Measurements from ENCODE around the gene LMO3. TPM values are rescaled to one million over a fixed set of nuclear protein-coding genes. Genes with fewer than 3 reads are reported as not detected.

LMO3 gene
- total RNA-seq, 4 donors from 2014 or later = 54.8 to 179 (median 117) TPM

GRCh38 chr12:16523951-16524331 lies 82.0 kb downstream of the LMO3 start:
- TF ChIP-seq CTCF (IDR thresholded peaks at IDR 0.05; ENCODE audit: low read depth) = no peak

DNA sequence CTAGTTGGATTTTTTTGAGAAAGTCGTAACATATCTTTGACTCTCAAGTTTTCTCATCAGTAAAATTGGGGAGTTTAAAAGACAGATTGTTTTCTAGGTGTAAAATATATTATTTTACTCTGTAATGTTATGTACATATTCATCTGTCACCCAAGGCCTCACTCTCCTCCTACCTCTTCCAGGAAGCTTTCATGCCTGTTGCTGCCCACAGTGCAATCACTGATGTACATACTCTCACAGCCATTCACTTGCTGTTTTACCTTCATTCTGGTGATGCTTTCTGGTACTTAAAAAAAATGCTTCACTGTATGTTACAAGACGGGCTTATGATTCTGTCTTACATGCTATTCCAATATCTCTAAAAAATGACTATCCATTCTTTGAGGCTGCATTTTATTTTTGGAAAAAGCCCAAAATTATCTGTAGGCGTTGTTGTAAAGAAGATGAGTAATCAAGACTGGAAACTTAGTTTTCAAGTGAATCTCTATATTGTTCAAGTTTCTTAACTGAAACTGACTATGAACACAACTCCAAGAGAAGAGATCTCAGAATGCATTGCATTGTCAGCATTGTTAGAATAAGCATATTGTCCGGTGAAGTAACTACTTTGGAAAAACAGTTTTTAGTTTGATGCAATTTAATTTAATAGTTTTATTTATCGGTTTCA lies 82.5 kb downstream of the LMO3 start:
- TF ChIP-seq CTCF (IDR thresholded peaks at IDR 0.05; ENCODE audit: low read depth) = no peak

DNA sequence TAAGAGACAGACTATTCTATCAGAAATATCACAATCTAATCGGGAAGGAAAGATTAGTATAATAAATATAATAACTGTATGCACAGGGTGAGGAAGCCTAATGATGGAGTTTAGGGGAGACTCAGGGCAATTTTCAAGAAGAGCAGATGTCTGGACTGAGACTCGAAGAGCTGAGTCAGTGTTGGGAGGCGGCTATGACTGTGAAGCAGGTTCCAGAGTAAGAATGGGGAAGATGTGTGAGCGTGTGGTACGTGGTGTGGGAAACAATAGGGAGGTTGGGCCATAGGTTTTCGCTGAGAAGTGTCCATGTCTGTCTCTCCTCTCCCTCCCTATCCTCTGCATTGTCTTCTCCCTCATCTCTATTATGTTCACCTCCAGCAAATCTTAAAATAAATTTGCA lies 85.6 kb downstream of the LMO3 start:
- no peak for TF ChIP-seq CTCF (IDR thresholded peaks at IDR 0.05; ENCODE audit: low read depth)

- TF ChIP-seq CTCF (IDR thresholded peaks at IDR 0.05; ENCODE audit: low read depth) = no peak
These were observed 90.3 kb downstream of the LMO3 start for GRCh38 chr12:16515666-16516065.

DNA sequence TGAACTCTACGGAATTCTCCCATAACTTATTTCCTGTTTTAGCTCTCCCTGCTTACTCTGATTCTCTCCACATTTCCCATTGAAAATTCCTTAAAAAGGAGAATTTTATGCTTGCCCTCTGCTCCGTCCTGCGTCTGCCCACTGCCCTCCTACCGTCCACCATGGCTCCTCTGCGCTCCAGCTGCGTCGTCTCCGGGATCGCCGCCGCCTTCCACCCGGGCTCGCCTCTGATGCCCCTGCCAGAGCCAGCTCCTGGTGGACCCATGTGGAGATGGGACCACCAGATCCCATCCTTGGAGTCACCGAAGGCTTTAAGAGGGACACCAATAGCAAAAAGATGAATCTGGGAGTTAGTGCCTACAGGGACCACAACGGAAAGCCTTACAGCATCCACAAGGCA lies 92.7 kb downstream of the LMO3 start:
- TF ChIP-seq CTCF (IDR thresholded peaks at IDR 0.05; ENCODE audit: low read depth) = no peak

DNA sequence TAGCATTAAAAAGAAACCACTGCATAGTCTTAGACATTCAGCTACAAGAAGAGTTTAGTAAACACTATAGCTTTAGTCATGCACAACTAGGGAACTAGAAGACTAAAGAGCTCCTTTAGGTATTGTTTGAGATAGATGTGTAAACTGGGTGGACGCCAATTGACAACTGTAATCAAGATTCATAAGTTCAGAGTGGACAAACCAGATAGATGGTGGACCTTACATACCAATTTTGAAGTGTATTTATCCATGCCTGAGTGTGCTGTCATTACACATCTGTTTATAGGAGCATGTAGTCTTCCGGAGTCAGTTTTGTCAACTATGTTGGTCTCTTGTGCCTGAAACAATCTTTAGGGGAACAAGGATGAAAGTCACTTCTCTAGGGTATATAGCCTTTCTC lies 96.6 kb downstream of the LMO3 start:
- no peak for TF ChIP-seq CTCF (IDR thresholded peaks at IDR 0.05; ENCODE audit: low read depth)

DNA sequence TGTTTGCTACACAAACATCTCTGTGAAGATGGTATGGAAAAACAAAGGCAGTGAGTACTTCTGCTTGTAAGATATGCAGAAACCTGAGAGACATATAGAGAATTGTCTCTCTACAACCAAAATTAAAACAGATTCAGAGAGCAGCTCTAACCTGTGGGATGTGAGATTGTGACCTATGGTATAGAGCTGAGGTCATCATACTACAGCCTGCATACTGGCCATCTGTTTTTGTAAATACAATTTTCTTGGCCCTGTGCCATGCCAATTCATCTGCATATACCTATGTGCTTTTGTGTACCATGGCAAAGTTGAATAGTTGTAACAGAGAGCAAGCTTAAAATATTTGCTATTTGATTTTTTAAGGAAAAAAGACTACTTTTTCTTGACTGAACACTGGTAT lies 99.6 kb downstream of the LMO3 start:
- TF ChIP-seq CTCF (IDR thresholded peaks at IDR 0.05; ENCODE audit: low read depth) = no peak
